Fibroblast of villous mesenchyme (primary cell): ENCODE data around the gene PLAC1. TPM values are rescaled to one million over a fixed set of nuclear protein-coding genes. Genes with fewer than 3 reads are reported as not detected.

Source experiments
- DNase-seq: peaks from one replicate; pipeline ENCODE4 v3.0.0-alpha.2; 2010; ENCODE audit warnings: low read depth
- H3K4me3 ChIP-seq: 2 replicates; pipeline ENCODE4 v1.5.1; 2011; ENCODE audit warnings: low read depth, mild to moderate bottlenecking, low read length
- total RNA-seq: library from RNA; depleted of rRNA; stranded (reverse); fragments of >200 nt; gene quantifications from 2 replicates; pipeline ENCODE4 v1.2.3, GENCODE V29; 2012
- TF ChIP-seq, protein P1 (sequence below): IDR thresholded peaks from 2 replicates; pipeline ENCODE4 v1.5.1; 2012; ENCODE audit warnings: low read depth, mild to moderate bottlenecking, low read length; ENCODE audit not compliant: insufficient read depth

Gene PLAC1
- total RNA-seq, 1 donor: 0.43 TPM

DNA sequence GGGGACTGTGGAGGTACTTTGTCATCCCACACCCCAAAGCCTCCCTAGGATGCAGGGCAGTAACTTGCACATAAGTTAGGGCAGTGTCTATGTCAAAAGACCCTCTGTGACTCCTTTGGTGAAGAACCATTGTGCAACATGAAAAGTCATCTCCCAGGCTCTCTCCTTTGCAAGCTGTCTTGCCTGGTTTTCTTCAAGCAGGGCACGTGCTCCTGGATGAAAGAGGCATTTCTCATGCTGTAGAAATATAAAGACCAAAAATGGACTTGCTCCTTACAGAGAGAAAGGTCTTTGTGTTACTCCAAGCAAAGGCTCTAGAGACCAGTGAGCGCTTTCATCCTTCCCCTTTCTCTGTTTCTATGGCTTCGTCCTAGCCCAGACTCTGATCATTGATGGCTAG, 44.9 kb downstream of the PLAC1 start:
- H3K4me3 ChIP-seq: no peak overlapping the region
- TF ChIP-seq, protein P1, sequence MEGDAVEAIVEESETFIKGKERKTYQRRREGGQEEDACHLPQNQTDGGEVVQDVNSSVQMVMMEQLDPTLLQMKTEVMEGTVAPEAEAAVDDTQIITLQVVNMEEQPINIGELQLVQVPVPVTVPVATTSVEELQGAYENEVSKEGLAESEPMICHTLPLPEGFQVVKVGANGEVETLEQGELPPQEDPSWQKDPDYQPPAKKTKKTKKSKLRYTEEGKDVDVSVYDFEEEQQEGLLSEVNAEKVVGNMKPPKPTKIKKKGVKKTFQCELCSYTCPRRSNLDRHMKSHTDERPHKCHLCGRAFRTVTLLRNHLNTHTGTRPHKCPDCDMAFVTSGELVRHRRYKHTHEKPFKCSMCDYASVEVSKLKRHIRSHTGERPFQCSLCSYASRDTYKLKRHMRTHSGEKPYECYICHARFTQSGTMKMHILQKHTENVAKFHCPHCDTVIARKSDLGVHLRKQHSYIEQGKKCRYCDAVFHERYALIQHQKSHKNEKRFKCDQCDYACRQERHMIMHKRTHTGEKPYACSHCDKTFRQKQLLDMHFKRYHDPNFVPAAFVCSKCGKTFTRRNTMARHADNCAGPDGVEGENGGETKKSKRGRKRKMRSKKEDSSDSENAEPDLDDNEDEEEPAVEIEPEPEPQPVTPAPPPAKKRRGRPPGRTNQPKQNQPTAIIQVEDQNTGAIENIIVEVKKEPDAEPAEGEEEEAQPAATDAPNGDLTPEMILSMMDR: no peak

DNA sequence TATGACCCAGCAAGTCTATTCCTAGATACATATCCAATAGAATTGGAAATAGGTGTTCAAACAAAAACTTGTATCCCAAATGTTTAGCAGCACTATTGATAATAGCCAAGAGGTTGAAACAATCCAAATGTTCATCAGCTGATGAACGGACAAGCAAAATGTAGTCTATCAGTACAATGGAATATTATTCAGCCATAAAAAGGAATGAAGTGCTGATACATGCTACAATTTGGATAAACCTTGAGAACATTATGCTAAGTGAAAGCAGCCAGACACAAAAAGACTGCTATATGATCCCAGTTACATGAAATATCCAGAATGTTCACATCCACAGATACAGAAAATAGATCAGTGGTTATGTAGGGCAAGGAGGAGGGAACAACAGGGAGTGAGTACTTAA, 50.1 kb downstream of the PLAC1 start:
- no peak for DNase-seq
- no peak overlapping the region for H3K4me3 ChIP-seq
- TF ChIP-seq, protein P1: no peak

More for the DNA sequence above, 44.9 kb downstream of the PLAC1 start:
- DNase-seq: peak; percentile 18

DNA sequence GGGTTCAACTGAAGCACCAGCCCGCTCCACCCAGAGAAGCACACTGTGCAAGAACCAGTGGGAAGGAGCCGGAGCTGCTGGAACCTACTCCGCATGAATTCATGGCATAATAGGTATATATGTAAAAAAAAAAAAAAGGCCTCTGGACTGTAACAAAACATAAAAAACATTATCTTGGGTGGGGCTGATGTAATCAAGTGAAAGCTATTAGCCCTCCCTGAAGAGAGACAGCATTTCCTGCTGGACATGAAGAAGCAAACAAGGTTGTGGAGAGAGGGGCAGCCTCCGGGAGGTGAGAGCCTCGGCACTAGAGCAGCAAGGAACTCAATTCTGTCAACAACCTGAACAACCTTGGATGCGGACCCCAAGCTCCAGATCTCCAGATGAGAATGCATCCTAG, 50.7 kb downstream of the PLAC1 start:
- DNase-seq: peak; percentile 33
- H3K4me3 ChIP-seq: no peak overlapping the region
- TF ChIP-seq, protein P1: no peak

DNA sequence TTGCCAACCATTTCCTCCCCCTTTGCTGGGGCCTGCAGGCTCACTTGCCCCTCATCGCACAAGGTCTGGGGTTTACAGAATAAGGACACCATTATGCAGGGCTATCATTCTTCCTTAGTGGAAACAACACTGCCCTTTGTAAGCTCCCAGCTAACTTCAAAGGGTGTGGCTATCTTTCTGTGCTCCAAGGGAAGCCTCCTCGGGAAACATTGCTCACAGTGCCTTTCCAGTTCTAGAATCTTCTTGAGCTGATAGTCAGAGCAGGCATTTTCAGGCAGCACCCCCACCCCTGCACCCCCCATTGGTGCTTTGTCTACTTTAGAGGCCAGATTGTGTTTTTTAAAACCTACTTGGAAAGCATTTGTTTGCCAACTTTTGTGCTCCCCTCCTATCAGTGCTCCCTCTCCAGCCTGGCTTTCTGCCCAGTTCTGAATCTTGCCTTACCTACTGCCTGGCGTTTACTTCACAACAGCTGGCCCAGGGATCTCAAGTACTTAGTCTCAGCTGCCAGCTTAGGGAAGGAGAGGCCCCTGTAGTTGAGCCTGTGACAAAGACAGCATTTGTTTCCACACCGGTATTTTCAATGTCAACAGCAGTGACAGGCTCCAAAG, 53.5 kb downstream of the PLAC1 start:
- DNase-seq: peak; percentile 43
- TF ChIP-seq, protein P1: no peak

DNA sequence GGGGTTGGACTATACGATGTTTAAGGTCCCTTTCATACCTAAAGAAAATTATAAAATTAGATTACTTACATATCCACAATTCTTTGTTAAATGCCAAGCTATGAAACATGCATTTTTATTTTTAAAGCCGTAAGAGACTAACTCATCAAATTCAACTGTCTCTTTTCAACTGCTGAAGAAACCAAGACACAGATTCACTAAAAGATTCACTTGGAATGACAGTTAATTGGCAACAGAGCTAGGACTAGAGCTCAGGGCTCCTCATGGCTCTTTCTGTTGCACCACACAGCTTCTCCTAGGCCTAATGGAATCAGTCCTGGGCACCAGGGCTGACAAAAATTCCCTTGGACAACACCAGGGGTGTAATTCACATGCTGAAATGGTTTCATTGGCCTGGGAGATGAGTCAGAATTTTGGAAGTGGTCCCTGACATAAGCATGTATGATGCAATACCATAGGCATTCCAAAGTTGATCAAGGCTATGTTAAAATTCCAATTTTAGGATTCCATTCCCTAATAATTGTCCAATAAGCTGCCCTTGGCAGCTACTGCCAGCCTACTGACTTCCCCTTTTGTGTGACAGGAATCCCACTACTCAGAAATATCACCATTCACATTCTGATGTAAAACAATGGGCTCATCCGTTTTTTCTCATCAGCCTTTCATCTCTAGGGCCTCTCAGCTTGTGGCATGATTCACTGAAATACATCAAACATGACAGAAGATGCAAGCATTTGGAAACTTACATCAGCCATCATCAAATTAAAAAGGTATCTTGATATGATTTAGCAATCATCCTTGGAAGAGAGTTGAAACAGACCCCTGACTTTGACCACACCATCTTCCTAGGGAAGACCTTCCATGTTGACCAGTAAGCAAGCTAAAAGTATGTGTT, 54.2 kb downstream of the PLAC1 start:
- peak; percentile 84 for DNase-seq
- TF ChIP-seq, protein P1: peak; percentile 23
- no peak overlapping the region for H3K4me3 ChIP-seq

More for the DNA sequence above, 53.5 kb downstream of the PLAC1 start:
- no peak overlapping the region for H3K4me3 ChIP-seq

DNA sequence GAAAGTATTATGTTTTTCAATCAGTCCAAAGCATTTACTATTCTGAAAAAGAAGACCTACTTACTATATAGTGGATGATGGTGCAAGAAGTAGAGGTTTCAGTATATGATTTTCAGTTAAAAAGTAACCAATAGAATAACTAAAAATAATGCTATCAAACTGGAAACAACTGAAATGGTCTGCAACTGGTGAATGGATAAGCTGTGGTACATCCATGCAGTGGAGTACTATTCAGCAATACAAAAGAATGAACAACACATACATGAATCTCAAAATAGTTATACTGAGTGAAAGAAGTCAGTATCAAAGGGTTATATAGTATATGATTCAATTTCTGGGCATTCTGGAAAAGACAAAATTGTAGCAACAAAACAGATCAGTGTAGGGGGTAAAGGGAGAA, 55.9 kb downstream of the PLAC1 start:
- DNase-seq: no peak
- TF ChIP-seq, protein P1: no peak
- no peak overlapping the region for H3K4me3 ChIP-seq
